Measurements from ENCODE around the gene C1QTNF5.

- TF ChIP-seq CTCF (IDR thresholded peaks at IDR 0.05), result no peak
- no peak for TF ChIP-seq POLR2A (IDR thresholded peaks at IDR 0.05)
Measured at GRCh38 chr11:119388103-119388502, 47.4 kb upstream of the C1QTNF5 start.
